Measurements from ENCODE around the gene BCLAF1. TPM values are rescaled to one million over a fixed set of nuclear protein-coding genes. Genes with fewer than 3 reads are reported as not detected.
"Not testable (repeated sequence)": the region's sequence is repeated elsewhere in the genome, so short reads cannot be mapped to it uniquely, and the experiment has no call there.

The BCLAF1 gene
- total RNA-seq, 4 donors from 2014 or later: 69.7 to 90.1 (median 75.4) TPM

DNA sequence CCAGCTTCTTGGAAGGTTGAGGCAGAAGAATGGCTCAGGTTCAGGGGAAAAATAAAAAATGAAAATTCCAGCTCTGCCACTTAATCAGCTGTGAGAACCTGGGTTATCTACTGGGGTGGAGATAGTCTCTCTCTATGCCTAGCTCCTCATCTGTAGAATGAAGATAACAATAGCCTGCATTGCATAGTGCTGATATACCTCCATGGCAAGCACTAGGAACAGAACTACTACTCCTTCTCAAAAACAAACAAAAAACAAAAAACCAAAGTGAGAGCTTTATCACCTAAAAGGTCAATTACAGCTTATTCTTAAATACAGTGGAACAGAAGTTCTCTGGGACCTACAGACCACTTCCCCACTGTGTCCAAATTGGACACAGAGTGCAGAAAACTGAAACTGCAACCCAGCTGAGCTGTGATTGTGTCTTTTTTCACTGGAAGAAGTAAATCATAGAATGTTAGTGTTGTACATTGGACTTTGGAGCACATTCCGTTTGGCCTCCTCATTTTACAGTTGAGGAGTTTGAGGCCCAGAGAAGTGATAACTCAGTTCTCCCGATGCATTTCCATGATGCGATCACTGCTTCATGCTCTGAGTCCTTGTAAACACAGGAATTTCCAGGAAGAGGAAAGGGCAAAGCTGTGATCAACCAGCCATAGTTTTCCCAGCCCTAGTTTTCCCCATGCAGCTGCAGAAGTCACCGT, 62.8 kb downstream of the BCLAF1 start:
- Histone ChIP-seq H3K9me3 (no peaks in the 10 kb centered on the region), H3K4me1 (peaks cover 9 to 22% (median 13%) of the 10 kb centered on the region in 4 donors), H3K36me3 (no peaks in the 10 kb centered on the region), H3K27ac (replicated peaks in 1 of 4) (peak overlapping the region in 1 of 4 donors; percentile 8), H3K27me3 (no peaks in the 10 kb centered on the region), H3K4me3 (peak overlapping the region; percentile 19 to 50 (median 34))
- no peak for TF ChIP-seq POLR2AphosphoS5 (IDR thresholded peaks at IDR 0.05)
- no peak for TF ChIP-seq CTCF (IDR thresholded peaks at IDR 0.05)
- TF ChIP-seq POLR2A (IDR thresholded peaks at IDR 0.05; ENCODE audit: low read depth): no peak
- TF ChIP-seq EP300 (IDR thresholded peaks at IDR 0.05): no peak
- 95% methylated on average over 4 of the region's 4 CpGs for WGBS
- DNase-seq (ENCODE audit: extremely low spot score): no peak
- intact Hi-C loops (cut with DNase I): loop anchor here (5.0 to 10.0 kb wide), 4 partner anchors 195 to 775 kb away; no protein-coding TSS in a partner anchor

GRCh38 chr6:136226027-136226673, 63.5 kb downstream of the BCLAF1 start:
- DNase-seq (ENCODE audit: extremely low spot score): no peak
- H3K4me3 ChIP-seq: peak overlapping the region; percentile 19 to 50 (median 34)
- peak overlapping the region in 1 of 4 donors; percentile 8 for H3K27ac ChIP-seq (replicated peaks in 1 of 4)
- intact Hi-C loops (cut with DNase I): loop anchor here (5.0 to 10.0 kb wide), 4 partner anchors 194 to 774 kb away; no protein-coding TSS in a partner anchor
- no peaks in the 10 kb centered on the region for H3K36me3 ChIP-seq
- TF ChIP-seq EP300 (IDR thresholded peaks at IDR 0.05): no peak
- TF ChIP-seq CTCF (IDR thresholded peaks at IDR 0.05): peak in 2 of 3 experiments; percentile 100
- TF ChIP-seq POLR2AphosphoS5 (IDR thresholded peaks at IDR 0.05): no peak
- TF ChIP-seq POLR2A (IDR thresholded peaks at IDR 0.05; ENCODE audit: low read depth): no peak
- peaks cover 9 to 22% (median 13%) of the 10 kb centered on the region in 4 donors for H3K4me1 ChIP-seq
- H3K9me3 ChIP-seq: no peaks in the 10 kb centered on the region
- no peaks in the 10 kb centered on the region for H3K27me3 ChIP-seq
- 25% methylated on average over 12 of the region's 12 CpGs for WGBS

DNA sequence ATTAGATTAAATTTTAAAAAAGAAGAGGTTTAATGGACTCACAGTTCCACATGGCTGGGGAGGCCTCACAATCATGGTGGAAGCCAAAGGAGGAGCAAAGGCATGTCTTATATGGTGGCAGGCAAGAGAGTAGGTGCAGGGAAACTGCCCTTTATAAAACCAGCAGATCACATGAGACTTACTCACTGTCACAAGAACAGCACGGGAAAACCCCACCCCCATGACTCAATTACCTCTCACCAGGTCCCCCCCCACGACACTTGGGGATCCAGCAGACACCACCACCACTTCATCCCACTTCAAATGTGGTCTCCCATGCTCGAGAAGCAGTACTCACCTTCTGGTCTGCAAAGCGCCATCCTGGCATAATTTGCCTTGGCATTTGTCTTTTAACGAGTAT, 64.2 kb downstream of the BCLAF1 start:
- 78% methylated on average over 5 of the region's 5 CpGs for WGBS
- H3K27ac ChIP-seq (replicated peaks in 1 of 4): no peak overlapping the region

DNA sequence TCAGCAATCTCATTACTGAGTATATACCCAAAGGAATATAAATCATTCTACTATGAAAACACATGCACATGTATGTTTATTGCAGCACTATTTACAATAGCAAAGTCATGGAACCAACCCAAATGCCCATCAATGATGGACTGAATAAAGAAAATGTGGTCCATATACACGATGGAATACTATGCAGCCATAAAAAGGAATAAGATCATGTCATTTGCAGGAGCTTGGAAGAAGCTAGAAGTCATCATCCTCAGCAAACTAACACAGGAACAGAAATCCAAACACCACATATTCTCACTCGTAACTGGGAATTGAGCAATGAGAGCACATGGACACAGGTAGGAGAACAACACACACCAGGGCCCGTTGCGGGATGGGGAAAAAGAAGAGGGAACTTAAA, 64.7 kb downstream of the BCLAF1 start:
- 96% methylated on average over 4 of the region's 4 CpGs for WGBS
- H3K36me3 ChIP-seq; DNase-seq (ENCODE audit: extremely low spot score); H3K27ac ChIP-seq (replicated peaks in 1 of 4); H3K4me3 ChIP-seq; H3K9me3 ChIP-seq; H3K27me3 ChIP-seq: not testable (repeated sequence)
- H3K4me1 ChIP-seq: peaks cover 9 to 13% (median 11%) of the 10 kb centered on the region in 4 donors
- intact Hi-C loops (cut with DNase I): loop anchor here (5.0 to 10.0 kb wide), 4 partner anchors 193 to 773 kb away; no protein-coding TSS in a partner anchor

More for the DNA sequence above, 64.2 kb downstream of the BCLAF1 start:
- no peak for DNase-seq (ENCODE audit: extremely low spot score)
- H3K36me3 ChIP-seq: no peaks in the 10 kb centered on the region
- H3K9me3 ChIP-seq: no peaks in the 10 kb centered on the region
- H3K4me3 ChIP-seq: no peak overlapping the region
- TF ChIP-seq POLR2AphosphoS5 (IDR thresholded peaks at IDR 0.05) (no peak), POLR2A (IDR thresholded peaks at IDR 0.05; ENCODE audit: low read depth) (no peak), CTCF (IDR thresholded peaks at IDR 0.05) (no peak), EP300 (IDR thresholded peaks at IDR 0.05) (no peak)
- H3K27me3 ChIP-seq: no peaks in the 10 kb centered on the region
- H3K4me1 ChIP-seq: peaks cover 9 to 15% (median 11%) of the 10 kb centered on the region in 4 donors
- intact Hi-C loops (cut with DNase I): loop anchor here (5.0 to 10.0 kb wide), 4 partner anchors 193 to 773 kb away; no protein-coding TSS in a partner anchor
